Measurements from ENCODE around the gene CACFD1. TPM values are rescaled to one million over a fixed set of nuclear protein-coding genes. Genes with fewer than 3 reads are reported as not detected.

Gene CACFD1
- total and polyA plus RNA-seq, 2 experiments from 2014 or later: 5.8 to 18.2 TPM

DNA sequence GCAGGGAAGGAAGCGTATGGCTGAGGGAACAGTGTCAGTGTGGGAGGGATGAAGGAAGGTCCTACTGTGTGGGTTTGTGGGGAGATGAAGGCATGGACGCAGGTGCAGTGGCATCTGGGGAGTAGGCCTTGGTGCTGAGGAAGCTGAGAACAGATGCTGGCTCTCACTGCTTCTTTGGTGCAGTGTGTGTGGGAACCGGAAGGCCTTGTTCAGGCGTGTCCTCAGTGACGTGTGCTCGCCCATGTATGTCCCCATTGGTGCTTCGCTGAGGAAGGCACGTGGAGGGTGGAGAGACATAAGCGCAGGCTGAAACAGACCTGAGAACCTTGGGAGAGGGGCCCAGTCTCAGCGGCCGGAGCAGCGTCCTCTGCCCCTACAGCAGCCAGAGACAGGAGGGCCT, 18.9 kb upstream of the CACFD1 start:
- Mint-ChIP-seq H3K27ac (no peak overlapping the region), H3K9me3 (no peaks in the 10 kb centered on the region; the same call in 2 of the 3 replicates), H3K4me3 (no peak overlapping the region), H3K36me3 (ENCODE audit: low read depth) (no peaks in the 10 kb centered on the region), H3K27me3 (ENCODE audit: insufficient read depth, low read depth, poor library complexity) (peaks cover 5% of the 10 kb centered on the region), H3K4me1 (no peaks in the 10 kb centered on the region)
- H4K20me1 ChIP-seq (replicated peaks; ENCODE audit: insufficient read depth): no peaks in the 10 kb centered on the region
- H3K27ac ChIP-seq (ENCODE audit: low read depth): no peak overlapping the region
- DNase-seq (ENCODE audit: low spot score): no peak
- no peaks in the 10 kb centered on the region for H3K9me2 ChIP-seq (ENCODE audit: insufficient read depth)
- H3K4me2 ChIP-seq: no peak overlapping the region
- TF ChIP-seq NANOG (IDR thresholded peaks at IDR 0.05; ENCODE audit: borderline replicate concordance) (no peak), POLR2AphosphoS5 (IDR thresholded peaks at IDR 0.05; ENCODE audit: low read depth) (no peak), CREB1 (CRISPR knock-in tag; IDR thresholded peaks at IDR 0.05; ENCODE audit: low read depth) (no peak), JUNB (IDR thresholded peaks at IDR 0.05; ENCODE audit: unreplicated experiment) (no peak), STAT1 (IDR thresholded peaks at IDR 0.05; ENCODE audit: unreplicated experiment) (no peak), EZH2 (IDR thresholded peaks at IDR 0.05; ENCODE audit: low read depth, unreplicated experiment) (no peak)
- TF ChIP-seq, protein P1, sequence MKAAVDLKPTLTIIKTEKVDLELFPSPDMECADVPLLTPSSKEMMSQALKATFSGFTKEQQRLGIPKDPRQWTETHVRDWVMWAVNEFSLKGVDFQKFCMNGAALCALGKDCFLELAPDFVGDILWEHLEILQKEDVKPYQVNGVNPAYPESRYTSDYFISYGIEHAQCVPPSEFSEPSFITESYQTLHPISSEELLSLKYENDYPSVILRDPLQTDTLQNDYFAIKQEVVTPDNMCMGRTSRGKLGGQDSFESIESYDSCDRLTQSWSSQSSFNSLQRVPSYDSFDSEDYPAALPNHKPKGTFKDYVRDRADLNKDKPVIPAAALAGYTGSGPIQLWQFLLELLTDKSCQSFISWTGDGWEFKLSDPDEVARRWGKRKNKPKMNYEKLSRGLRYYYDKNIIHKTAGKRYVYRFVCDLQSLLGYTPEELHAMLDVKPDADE (IDR thresholded peaks at IDR 0.05): no peak
- TF ChIP-seq, protein P2, sequence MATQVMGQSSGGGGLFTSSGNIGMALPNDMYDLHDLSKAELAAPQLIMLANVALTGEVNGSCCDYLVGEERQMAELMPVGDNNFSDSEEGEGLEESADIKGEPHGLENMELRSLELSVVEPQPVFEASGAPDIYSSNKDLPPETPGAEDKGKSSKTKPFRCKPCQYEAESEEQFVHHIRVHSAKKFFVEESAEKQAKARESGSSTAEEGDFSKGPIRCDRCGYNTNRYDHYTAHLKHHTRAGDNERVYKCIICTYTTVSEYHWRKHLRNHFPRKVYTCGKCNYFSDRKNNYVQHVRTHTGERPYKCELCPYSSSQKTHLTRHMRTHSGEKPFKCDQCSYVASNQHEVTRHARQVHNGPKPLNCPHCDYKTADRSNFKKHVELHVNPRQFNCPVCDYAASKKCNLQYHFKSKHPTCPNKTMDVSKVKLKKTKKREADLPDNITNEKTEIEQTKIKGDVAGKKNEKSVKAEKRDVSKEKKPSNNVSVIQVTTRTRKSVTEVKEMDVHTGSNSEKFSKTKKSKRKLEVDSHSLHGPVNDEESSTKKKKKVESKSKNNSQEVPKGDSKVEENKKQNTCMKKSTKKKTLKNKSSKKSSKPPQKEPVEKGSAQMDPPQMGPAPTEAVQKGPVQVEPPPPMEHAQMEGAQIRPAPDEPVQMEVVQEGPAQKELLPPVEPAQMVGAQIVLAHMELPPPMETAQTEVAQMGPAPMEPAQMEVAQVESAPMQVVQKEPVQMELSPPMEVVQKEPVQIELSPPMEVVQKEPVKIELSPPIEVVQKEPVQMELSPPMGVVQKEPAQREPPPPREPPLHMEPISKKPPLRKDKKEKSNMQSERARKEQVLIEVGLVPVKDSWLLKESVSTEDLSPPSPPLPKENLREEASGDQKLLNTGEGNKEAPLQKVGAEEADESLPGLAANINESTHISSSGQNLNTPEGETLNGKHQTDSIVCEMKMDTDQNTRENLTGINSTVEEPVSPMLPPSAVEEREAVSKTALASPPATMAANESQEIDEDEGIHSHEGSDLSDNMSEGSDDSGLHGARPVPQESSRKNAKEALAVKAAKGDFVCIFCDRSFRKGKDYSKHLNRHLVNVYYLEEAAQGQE (IDR thresholded peaks at IDR 0.05; ENCODE audit: unreplicated experiment): no peak
- TF ChIP-seq, protein P3, sequence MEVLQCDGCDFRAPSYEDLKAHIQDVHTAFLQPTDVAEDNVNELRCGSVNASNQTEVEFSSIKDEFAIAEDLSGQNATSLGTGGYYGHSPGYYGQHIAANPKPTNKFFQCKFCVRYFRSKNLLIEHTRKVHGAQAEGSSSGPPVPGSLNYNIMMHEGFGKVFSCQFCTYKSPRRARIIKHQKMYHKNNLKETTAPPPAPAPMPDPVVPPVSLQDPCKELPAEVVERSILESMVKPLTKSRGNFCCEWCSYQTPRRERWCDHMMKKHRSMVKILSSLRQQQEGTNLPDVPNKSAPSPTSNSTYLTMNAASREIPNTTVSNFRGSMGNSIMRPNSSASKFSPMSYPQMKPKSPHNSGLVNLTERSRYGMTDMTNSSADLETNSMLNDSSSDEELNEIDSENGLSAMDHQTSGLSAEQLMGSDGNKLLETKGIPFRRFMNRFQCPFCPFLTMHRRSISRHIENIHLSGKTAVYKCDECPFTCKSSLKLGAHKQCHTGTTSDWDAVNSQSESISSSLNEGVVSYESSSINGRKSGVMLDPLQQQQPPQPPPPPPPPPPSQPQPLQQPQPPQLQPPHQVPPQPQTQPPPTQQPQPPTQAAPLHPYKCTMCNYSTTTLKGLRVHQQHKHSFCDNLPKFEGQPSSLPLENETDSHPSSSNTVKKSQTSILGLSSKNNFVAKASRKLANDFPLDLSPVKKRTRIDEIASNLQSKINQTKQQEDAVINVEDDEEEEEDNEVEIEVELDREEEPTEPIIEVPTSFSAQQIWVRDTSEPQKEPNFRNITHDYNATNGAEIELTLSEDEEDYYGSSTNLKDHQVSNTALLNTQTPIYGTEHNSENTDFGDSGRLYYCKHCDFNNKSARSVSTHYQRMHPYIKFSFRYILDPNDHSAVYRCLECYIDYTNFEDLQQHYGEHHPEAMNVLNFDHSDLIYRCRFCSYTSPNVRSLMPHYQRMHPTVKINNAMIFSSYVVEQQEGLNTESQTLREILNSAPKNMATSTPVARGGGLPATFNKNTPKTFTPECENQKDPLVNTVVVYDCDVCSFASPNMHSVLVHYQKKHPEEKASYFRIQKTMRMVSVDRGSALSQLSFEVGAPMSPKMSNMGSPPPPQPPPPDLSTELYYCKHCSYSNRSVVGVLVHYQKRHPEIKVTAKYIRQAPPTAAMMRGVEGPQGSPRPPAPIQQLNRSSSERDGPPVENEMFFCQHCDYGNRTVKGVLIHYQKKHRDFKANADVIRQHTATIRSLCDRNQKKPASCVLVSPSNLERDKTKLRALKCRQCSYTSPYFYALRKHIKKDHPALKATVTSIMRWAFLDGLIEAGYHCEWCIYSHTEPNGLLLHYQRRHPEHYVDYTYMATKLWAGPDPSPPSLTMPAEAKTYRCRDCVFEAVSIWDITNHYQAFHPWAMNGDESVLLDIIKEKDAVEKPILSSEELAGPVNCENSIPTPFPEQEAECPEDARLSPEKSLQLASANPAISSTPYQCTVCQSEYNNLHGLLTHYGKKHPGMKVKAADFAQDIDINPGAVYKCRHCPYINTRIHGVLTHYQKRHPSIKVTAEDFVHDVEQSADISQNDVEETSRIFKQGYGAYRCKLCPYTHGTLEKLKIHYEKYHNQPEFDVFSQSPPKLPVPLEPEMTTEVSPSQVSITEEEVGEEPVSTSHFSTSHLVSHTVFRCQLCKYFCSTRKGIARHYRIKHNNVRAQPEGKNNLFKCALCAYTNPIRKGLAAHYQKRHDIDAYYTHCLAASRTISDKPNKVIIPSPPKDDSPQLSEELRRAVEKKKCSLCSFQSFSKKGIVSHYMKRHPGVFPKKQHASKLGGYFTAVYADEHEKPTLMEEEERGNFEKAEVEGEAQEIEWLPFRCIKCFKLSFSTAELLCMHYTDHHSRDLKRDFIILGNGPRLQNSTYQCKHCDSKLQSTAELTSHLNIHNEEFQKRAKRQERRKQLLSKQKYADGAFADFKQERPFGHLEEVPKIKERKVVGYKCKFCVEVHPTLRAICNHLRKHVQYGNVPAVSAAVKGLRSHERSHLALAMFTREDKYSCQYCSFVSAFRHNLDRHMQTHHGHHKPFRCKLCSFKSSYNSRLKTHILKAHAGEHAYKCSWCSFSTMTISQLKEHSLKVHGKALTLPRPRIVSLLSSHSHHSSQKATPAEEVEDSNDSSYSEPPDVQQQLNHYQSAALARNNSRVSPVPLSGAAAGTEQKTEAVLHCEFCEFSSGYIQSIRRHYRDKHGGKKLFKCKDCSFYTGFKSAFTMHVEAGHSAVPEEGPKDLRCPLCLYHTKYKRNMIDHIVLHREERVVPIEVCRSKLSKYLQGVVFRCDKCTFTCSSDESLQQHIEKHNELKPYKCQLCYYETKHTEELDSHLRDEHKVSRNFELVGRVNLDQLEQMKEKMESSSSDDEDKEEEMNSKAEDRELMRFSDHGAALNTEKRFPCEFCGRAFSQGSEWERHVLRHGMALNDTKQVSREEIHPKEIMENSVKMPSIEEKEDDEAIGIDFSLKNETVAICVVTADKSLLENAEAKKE (CRISPR knock-in tag; IDR thresholded peaks at IDR 0.05): no peak
- H3K36me3 ChIP-seq (ENCODE audit: insufficient read depth): no peaks in the 10 kb centered on the region
- no peak overlapping the region for H3K4me3 ChIP-seq
- no peaks in the 10 kb centered on the region for H3K79me2 ChIP-seq (replicated peaks; ENCODE audit: insufficient read depth)
- H2AFZ ChIP-seq: no peak overlapping the region
- no peaks in the 10 kb centered on the region for H3F3A ChIP-seq (replicated peaks; ENCODE audit: low read depth)
- no peak for ATAC-seq
- no peaks in the 10 kb centered on the region for H3K27me3 ChIP-seq (ENCODE audit: insufficient read depth)
- H3K4me1 ChIP-seq (ENCODE audit: insufficient read depth): no peaks in the 10 kb centered on the region

Data from GM23338 (cell line).